Esophagus muscularis mucosa (tissue), 4 donors: ENCODE measurements around the gene MSANTD4. TPM values are rescaled to one million over a fixed set of nuclear protein-coding genes. Genes with fewer than 3 reads are reported as not detected.

Experiments used
- DNase-seq: peaks from one replicate; pipeline ENCODE4 v3.0.0-alpha.2; 2017; ENCODE audit errors: extremely low spot score
- H3K27ac ChIP-seq, 4 donors: fragments of 200-600 bp; sonication (generic); replicated peaks in 1 of 4; 1 replicate in 3 of 4; 2 replicates in 1 of 4; pipeline ENCODE4 v1.5.1; 2016 to 2019; ENCODE audit warnings: mild to moderate bottlenecking in 1 of 4
- H3K27me3 ChIP-seq, 4 donors: fragments of 200-600 bp; sonication (generic); one replicate each; pipeline versions ENCODE4 v1.5.1 to v1.6.0; 2016 to 2019
- H3K36me3 ChIP-seq, 4 donors: fragments of 200-600 bp; sonication (generic); one replicate each; pipeline ENCODE4 v1.5.1; 2016 to 2019
- H3K4me1 ChIP-seq, 4 donors: fragments of 200-600 bp; sonication (generic); one replicate each; pipeline ENCODE4 v1.5.1; 2016 to 2019
- H3K4me3 ChIP-seq, 4 donors: fragments of 200-600 bp; sonication (generic); 1 replicate in 2 of 4; 2 replicates in 2 of 4; pipeline ENCODE4 v1.5.1; 2016 to 2019; ENCODE audit warnings: mild to moderate bottlenecking in 4 of 4, moderate library complexity in 1 of 4
- H3K9me3 ChIP-seq, 4 donors: fragments of 200-600 bp; sonication (generic); 1 replicate in 3 of 4; 2 replicates in 1 of 4; pipeline ENCODE4 v1.5.1; 2016 to 2019
- CTCF ChIP-seq, 3 experiments: fragments of 200-600 bp in 2 of 3; fragments of 450-650 bp in 1 of 3; sonication (generic) in 2 of 3; IDR thresholded peaks; one replicate each; pipeline ENCODE4 v1.5.1; 2017 to 2019; ENCODE audit warnings: antibody characterized with exemption in 3 of 3, mild to moderate bottlenecking in 2 of 3, moderate library complexity in 1 of 3
- EP300 ChIP-seq: sonication (generic); formaldehyde crosslinking; IDR thresholded peaks from one replicate; pipeline ENCODE4 v1.6.1; 2017; ENCODE audit warnings: antibody characterized with exemption
- POLR2A ChIP-seq: fragments of 450-650 bp; IDR thresholded peaks from one replicate; pipeline ENCODE4 v1.6.1; 2017; ENCODE audit warnings: antibody characterized with exemption, moderate library complexity, mild to moderate bottlenecking, low read depth
- POLR2AphosphoS5 ChIP-seq, 2 donors: sonication (generic); formaldehyde crosslinking; IDR thresholded peaks; one replicate each; pipeline ENCODE4 v1.6.1; 2017; ENCODE audit warnings: antibody characterized with exemption in 2 of 2
- WGBS: methylation state at CpG from one replicate; pipeline ENCODE4 v1.1.5; 2018; 5-methylcytosine and 5-hydroxymethylcytosine counted together
- intact Hi-C: fragments of 100-400 bp; cut with DNase I; formaldehyde crosslinking; loops from one replicate; pipeline ENCODE4 v1.15.1; 2023
- total RNA-seq, 4 donors: library from RNA; depleted of rRNA; stranded (reverse); fragments of >200 nt; gene quantifications; one replicate each; pipeline versions ENCODE4 v1.1.0 to v1.2.1, GENCODE V29; 2016

MSANTD4 gene
- total RNA-seq, 4 donors from 2014 or later: 22.5 to 32.8 (median 25.6) TPM

GRCh38 chr11:105979997-105980703 is 41.9 kb downstream of the MSANTD4 start:
- no peaks in the 10 kb centered on the region for H3K9me3 ChIP-seq

DNA sequence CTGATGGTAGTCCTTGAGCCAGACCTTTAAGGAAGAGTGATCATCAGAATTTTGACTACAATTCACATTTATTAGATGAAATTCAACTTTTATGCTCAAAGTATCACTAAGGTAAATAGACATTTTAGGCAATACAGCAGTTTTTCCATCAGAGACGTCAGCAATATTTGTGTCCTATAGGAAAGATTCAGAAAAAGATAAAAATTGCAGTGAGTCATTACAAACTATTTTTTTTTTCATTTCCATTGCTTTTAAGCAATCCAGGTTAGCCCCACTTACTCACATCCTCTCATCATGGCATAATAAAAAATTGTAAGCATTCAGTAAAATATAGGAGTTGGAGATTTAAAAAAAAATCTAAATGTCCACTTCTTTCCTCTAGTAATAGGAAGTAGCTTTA is 46.9 kb downstream of the MSANTD4 start:
- intact Hi-C loops: no loop called here
- H3K27ac ChIP-seq: no peak overlapping the region
- WGBS: 83% methylated on average over 1 of the region's 1 CpG

More at GRCh38 chr11:105979997-105980703, 41.9 kb downstream of the MSANTD4 start:
- H3K4me3 ChIP-seq: no peak overlapping the region
- no peaks in the 10 kb centered on the region for H3K36me3 ChIP-seq
- DNase-seq: no peak
- 95% methylated on average over 10 of the region's 10 CpGs for WGBS
- intact Hi-C loops: no loop called here
- H3K4me1 ChIP-seq: no peaks in the 10 kb centered on the region
- H3K27ac ChIP-seq: no peak overlapping the region
- H3K27me3 ChIP-seq: no peaks in the 10 kb centered on the region
- TF ChIP-seq CTCF (IDR thresholded peaks at IDR 0.05) (no peak), EP300 (no peak), POLR2A (no peak), POLR2AphosphoS5 (IDR thresholded peaks at IDR 0.05) (no peak)

DNA sequence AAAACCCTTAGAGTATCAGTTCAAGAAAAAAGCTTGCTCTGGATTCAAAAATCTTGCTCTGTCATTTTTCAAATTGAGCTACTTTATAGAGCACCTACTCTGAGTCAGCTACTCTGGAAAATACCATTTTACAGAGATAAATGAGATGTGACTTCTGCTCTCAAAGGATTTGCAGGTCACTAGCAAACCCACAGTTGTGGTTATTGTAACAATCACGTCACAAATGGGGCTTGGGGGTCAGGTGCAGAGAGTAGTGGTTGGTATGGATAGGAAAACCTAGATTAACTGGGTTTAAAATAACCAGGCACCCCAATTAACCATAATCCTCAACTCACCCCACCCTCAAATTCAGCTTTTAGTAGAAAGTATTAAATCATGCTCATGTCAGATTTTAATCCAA is 52.3 kb downstream of the MSANTD4 start:
- intact Hi-C loops: no loop called here
- no peak for TF ChIP-seq EP300
- H3K27me3 ChIP-seq: no peaks in the 10 kb centered on the region
- no peak overlapping the region for H3K27ac ChIP-seq
- 92% methylated on average over 1 of the region's 1 CpG for WGBS
- no peak for DNase-seq
- H3K36me3 ChIP-seq: no peaks in the 10 kb centered on the region
- no peaks in the 10 kb centered on the region for H3K4me1 ChIP-seq
- H3K9me3 ChIP-seq: no peaks in the 10 kb centered on the region
- H3K4me3 ChIP-seq: no peak overlapping the region

More for the DNA sequence above, 46.9 kb downstream of the MSANTD4 start:
- TF ChIP-seq CTCF (IDR thresholded peaks at IDR 0.05) (no peak), POLR2A (no peak), POLR2AphosphoS5 (IDR thresholded peaks at IDR 0.05) (no peak), EP300 (no peak)
- no peaks in the 10 kb centered on the region for H3K4me1 ChIP-seq
- no peaks in the 10 kb centered on the region for H3K9me3 ChIP-seq
- H3K4me3 ChIP-seq: no peak overlapping the region
- no peaks in the 10 kb centered on the region for H3K36me3 ChIP-seq
- no peaks in the 10 kb centered on the region for H3K27me3 ChIP-seq
- DNase-seq: no peak

DNA sequence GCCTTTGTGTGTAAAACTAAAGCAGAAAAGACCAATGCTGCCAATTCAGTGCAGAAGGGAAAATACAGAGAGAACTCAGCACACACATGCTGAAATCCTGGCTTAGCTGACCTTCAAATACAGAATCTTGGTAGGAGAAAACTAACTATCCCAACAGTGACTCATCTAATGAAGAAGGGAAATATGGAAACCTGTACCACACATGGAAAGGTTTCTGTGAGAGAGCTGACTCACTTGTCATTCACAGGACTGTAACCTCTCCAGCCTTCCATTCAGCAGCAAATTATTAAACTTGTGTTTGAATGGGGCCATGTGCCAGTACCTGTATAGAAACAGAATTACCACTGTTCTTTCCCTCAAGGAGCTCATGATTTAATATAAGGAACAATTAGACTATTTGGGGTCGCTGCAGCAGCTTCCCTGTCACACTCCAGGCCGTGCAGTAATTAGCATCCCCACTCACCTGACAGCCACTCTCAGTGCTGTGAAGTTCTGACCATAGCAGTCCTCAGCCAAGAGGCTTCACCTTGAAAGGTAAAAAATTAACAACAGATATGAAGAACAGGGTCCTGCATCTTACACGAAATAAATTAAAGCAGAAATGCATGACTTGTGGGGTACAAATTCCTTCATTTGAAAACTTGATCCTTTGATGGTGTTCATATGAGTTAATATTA is 53.9 kb downstream of the MSANTD4 start:
- 94% methylated on average over 3 of the region's 3 CpGs for WGBS
- TF ChIP-seq EP300: no peak
- TF ChIP-seq POLR2AphosphoS5 (IDR thresholded peaks at IDR 0.05): no peak
- no peak for TF ChIP-seq CTCF (IDR thresholded peaks at IDR 0.05)
- TF ChIP-seq POLR2A: no peak
- no peaks in the 10 kb centered on the region for H3K9me3 ChIP-seq
- no peak for DNase-seq
- H3K27ac ChIP-seq: no peak overlapping the region
- intact Hi-C loops: no loop called here
- no peaks in the 10 kb centered on the region for H3K36me3 ChIP-seq
- no peaks in the 10 kb centered on the region for H3K27me3 ChIP-seq
- no peaks in the 10 kb centered on the region for H3K4me1 ChIP-seq
- no peak overlapping the region for H3K4me3 ChIP-seq

GRCh38 chr11:105960252-105961245 is 61.5 kb downstream of the MSANTD4 start:
- no peak overlapping the region for H3K27ac ChIP-seq
- no peaks in the 10 kb centered on the region for H3K9me3 ChIP-seq
- H3K27me3 ChIP-seq: no peaks in the 10 kb centered on the region
- no peaks in the 10 kb centered on the region for H3K4me1 ChIP-seq
- intact Hi-C loops: no loop called here
- 88% methylated on average over 15 of the region's 22 CpGs for WGBS
- TF ChIP-seq EP300: no peak
- no peak for TF ChIP-seq POLR2A
- no peak for TF ChIP-seq POLR2AphosphoS5 (IDR thresholded peaks at IDR 0.05)
- no peak for TF ChIP-seq CTCF (IDR thresholded peaks at IDR 0.05)
- H3K4me3 ChIP-seq: no peak overlapping the region
- no peak for DNase-seq
- no peaks in the 10 kb centered on the region for H3K36me3 ChIP-seq
